IPS-11a (cell line): Measurements from ENCODE around the gene OVOL3.

Experiments
- H3K4me3 ChIP-seq: one replicate; pipeline ENCODE4 v1.5.1; 2013; ENCODE audit warnings: low read depth, low read length, control low read depth

The OVOL3 gene

GRCh38 chr19:36099166-36099785 is 11.7 kb upstream of the OVOL3 start:
- no peak overlapping the region for H3K4me3 ChIP-seq

- H3K4me3 ChIP-seq, result no peak overlapping the region
Measured at GRCh38 chr19:36100476-36100875, 10.5 kb upstream of the OVOL3 start.

GRCh38 chr19:36101550-36102327 is 9.2 kb upstream of the OVOL3 start:
- no peak overlapping the region for H3K4me3 ChIP-seq

GRCh38 chr19:36103040-36103626 is 7.8 kb upstream of the OVOL3 start:
- no peak overlapping the region for H3K4me3 ChIP-seq

- no peak overlapping the region for H3K4me3 ChIP-seq
Measured at GRCh38 chr19:36103842-36104552, 6.9 kb upstream of the OVOL3 start.

- H3K4me3 ChIP-seq, result no peak overlapping the region
Measured at GRCh38 chr19:36106441-36106840, 4.5 kb upstream of the OVOL3 start.

- H3K4me3 ChIP-seq, result no peak overlapping the region
Measured at GRCh38 chr19:36106991-36107390, 4.0 kb upstream of the OVOL3 start.

- H3K4me3 ChIP-seq, result no peak overlapping the region
Measured at GRCh38 chr19:36108684-36109083, 2.3 kb upstream of the OVOL3 start.

- H3K4me3 ChIP-seq, result no peak overlapping the region
Measured at GRCh38 chr19:36111200-36111539, 227 bp downstream of the OVOL3 start.

GRCh38 chr19:36112678-36113077 is 1.7 kb downstream of the OVOL3 start:
- no peak overlapping the region for H3K4me3 ChIP-seq

GRCh38 chr19:36113425-36113824 is 2.5 kb downstream of the OVOL3 start:
- peak overlapping the region; percentile 87 for H3K4me3 ChIP-seq

- peak overlapping the region; percentile 87 for H3K4me3 ChIP-seq
Measured at GRCh38 chr19:36113894-36114720, 3.2 kb downstream of the OVOL3 start.

- peak within 1 kb of the TSS; percentile 87 for H3K4me3 ChIP-seq
Measured at GRCh38 chr19:36114721-36115452, 3.9 kb downstream of the OVOL3 start, which contains the start of gene POLR2I. TSS of gene POLR2I (minus strand) at chr19:36114875. CDS start at chr19:36114856, 19 bp downstream.

GRCh38 chr19:36115453-36116343 is 4.8 kb downstream of the OVOL3 start, which contains the start of gene TBCB:
TSS of gene TBCB (plus strand) at chr19:36115468. CDS start at chr19:36115561, 93 bp downstream.
- H3K4me3 ChIP-seq, result peak within 1 kb of the TSS; percentile 87

- peak overlapping the region; percentile 62 for H3K4me3 ChIP-seq
Measured at GRCh38 chr19:36116344-36116637, 5.3 kb downstream of the OVOL3 start.

GRCh38 chr19:36120092-36120983 is 9.4 kb downstream of the OVOL3 start:
- H3K4me3 ChIP-seq, result no peak overlapping the region

- no peak overlapping the region for H3K4me3 ChIP-seq
Measured at GRCh38 chr19:36120984-36121358, 10.0 kb downstream of the OVOL3 start.

GRCh38 chr19:36121486-36122124 is 10.7 kb downstream of the OVOL3 start:
- H3K4me3 ChIP-seq, result no peak overlapping the region
